GM19035 (cell line): Measurements from ENCODE around the gene GP1BA.

Experiments
- ATAC-seq: cut with Tn5 transposase; IDR thresholded peaks from one replicate; pipeline ENCODE4 v1.9.1; 2021; ENCODE audit not compliant: unreplicated experiment

Gene GP1BA

DNA sequence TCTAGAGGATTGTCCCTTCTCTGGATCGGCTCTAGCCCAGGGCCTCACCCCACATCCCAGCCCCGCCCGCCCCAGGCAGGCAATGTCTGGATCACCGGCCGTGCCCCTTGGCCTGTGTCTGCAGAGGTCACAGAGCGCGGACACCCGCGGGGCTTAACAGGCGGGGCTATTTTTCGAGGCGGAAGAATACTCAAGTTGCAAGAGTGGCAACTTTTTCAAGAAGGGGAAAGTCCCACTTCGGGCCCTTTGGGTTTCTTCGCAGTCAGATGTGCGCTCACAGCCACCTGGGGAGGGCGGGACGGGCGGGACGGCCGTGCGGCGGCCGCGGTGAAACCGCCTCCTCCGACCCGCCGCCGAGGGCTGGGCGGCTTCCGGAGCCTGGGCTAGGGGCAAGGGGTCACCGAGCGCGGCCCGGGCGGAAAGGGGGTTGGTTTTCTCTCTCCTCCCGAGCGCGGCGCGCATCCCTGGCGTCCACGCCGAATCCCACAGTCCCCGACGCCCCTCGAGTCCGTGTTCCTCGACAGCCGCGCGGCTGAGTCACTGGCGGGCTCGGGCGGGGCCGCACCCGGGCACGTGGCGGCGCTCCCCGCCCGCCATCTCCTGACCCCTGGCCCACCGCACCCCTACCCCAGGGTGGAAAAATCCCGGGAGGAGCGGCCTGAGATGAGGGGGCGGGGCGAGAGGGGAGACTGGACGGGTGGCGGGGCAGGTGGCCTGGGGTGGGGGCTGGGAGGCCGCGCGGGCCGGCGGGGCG is 17.4 kb downstream of the GP1BA start:
- ATAC-seq: peak; percentile 39

DNA sequence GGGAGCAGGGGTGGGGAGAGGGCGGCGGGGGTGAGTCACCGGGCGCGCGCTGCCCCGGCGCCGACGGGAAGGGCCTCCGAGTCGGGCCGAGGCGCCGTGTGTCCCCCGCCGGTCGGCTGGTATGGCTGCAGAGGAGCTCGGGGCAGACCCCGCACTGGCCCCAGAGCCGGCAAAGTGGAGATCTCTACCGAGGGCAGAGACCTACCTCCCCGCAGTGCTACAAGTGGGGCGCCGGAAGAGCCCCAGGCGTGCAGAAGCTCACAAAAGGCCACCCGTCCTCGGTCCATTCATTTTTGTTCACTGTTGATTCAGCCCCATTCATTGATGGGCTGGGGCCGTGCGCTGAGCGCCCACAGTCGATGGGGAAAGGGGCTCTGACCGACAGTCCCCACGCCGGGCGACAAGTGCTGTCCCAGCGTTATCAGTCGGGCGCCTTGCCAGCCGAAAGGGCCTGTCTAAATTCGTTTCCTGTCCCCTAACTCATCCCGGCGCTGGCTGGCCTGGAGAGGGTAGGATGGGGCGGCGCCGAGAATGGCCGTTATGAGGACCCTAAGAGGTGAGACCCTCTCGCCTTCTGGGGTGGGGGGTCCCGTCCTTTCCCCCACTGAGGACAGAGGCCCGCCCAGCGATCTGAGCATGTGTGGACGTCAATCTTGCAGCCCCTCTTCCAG is 18.1 kb downstream of the GP1BA start:
- peak; percentile 0 for ATAC-seq

DNA sequence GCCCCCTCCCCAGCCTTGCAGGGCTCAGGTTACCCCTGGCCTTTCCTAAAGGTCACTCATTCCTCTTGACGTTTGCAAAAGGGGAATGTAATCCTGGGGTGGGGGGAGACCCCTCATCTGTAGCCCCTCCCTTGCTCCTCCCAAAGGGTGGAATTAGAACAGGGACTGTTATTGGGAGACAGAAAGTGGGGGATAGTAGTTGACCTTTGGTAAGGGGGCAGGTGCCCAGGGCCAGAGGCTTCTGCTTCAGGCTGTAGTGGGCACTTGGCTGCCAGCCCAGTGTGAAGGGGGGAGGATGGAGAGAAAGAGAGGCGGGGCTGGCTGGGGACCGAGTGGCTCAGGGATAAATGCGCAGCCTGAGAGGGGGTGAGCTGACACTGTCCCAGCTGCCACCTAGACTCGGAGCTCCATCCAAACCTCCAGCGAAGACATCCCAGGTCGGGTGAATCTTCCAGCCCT is 18.7 kb downstream of the GP1BA start, which contains the start of gene ENO3:
Gene ENO3, plus strand, starts transcription at position 374 of the 459 bp plus-strand sequence. CDS start 711 bp downstream, outside the sequence.
- no peak for ATAC-seq

DNA sequence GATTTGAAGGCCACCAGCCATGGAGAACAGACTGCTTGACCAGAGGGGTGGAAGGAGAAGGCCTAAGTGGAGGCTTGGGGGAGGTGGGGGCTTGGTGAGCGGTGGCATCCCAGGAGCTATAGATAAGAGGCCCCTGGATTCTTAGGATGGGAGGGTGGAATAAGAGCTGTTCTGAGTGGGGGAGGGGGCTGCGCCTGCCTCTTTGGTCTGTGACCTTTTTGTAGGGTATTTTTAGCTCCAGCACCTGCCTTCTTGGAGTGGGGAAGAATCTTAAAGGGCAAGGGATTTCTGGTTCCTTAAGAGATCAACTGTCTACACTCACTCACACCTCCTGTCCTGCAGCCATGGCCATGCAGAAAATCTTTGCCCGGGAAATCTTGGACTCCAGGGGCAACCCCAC is 19.4 kb downstream of the GP1BA start:
- ATAC-seq: no peak

DNA sequence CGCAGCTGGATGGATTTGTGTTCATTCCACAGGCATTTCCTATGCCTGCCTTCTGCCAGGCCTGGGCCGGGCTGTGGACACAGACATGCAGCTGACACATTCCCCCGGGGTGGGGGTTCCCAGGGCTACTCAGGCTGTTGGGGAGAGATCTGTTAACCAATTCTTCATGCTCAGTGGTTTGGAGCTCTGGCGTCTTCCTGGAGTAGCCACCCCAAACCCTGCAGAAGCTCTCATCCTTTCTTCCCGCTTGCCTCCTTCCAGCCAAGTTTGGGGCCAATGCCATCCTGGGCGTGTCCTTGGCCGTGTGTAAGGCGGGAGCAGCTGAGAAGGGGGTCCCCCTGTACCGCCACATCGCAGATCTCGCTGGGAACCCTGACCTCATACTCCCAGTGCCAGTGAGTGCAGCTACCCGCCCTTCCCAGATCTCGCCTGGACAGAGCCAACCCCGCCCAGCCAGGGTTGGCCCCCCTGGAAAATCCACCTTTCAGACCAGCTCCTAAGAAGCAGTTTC is 21.4 kb downstream of the GP1BA start:
- no peak for ATAC-seq

DNA sequence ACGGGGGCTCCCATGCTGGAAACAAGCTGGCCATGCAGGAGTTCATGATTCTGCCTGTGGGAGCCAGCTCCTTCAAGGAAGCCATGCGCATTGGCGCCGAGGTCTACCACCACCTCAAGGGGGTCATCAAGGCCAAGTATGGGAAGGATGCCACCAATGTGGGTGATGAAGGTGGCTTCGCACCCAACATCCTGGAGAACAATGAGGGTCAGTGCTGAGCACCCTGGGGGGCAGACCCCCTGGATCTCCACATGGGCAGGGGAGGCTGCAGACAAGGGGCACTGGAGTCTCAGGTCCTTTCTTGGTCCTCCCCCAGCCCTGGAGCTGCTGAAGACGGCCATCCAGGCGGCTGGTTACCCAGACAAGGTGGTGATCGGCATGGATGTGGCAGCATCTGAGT is 23.0 kb downstream of the GP1BA start:
- no peak for ATAC-seq

DNA sequence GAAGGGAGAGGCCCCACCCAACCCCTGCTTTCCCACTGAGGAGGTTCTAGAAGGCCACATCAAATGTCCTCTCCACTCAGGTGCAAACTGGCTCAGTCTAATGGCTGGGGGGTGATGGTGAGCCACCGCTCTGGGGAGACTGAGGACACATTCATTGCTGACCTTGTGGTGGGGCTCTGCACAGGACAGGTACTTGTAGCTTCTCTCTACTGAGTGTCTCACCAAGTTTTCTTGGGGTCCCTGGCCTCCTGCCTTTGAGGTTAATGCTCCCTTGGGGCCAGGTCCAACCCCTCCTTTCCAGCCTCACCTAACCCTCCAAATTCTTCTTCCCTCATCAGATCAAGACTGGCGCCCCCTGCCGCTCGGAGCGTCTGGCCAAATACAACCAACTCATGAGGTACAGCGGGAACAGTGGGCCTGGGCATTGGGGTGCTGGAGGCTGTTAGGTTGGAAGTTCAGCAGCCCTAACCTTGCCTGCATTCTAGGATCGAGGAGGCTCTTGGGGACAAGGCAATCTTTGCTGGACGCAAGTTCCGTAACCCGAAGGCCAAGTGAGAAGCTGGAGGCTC is 24.5 kb downstream of the GP1BA start:
- ATAC-seq: no peak

DNA sequence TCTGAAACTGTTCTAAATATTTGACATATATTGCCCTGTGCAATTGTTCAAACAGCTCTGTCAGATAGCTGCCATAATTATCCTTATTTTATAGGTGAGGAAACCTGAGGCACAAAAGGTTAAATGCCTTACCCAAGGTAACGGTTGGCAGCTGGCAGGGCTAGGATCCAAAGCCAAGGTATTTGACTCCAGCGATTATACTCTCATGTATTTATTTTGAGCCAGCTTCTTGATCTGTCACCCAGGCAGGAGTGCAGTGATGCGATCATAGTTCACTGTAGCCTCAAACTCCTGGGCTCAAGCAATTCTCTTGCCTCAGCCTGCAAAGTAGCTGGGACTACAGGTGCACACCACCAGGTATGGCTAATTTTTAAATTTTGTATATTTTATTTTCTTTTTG is 26.0 kb downstream of the GP1BA start:
- no peak for ATAC-seq

DNA sequence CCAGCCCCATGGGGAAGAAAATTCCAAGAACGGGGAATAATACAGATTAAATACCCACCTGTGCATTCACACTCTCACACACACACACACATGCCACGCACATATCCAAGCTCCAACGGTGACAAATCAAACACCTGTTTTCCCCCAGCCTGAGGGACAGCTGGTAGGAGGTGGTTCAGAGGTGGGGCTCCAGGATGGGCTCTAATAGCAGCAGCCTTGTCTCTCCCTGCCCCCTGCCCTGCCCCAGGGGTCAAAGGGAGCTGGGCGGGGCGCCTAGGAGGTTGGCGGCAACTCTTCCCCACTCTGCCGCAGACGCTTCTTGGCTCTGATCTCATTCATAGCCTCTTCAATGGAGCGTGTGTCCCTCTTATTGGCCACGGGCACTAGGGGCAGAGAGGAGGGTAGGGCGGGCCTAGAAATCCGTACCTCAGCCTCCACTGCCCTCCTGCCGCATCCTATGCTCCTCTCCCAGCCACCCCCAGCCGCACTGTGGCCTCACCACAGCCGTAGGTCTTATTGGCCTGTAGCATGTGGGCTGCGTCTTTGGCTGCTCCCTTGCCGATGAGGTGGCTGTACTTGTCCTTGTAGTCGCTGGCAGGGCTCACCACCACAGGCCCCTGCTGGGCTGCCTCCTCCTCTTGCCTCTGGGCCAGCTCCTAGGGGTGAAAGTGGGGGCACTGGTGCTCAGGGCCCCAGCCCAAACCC is 27.3 kb downstream of the GP1BA start:
- ATAC-seq: no peak

DNA sequence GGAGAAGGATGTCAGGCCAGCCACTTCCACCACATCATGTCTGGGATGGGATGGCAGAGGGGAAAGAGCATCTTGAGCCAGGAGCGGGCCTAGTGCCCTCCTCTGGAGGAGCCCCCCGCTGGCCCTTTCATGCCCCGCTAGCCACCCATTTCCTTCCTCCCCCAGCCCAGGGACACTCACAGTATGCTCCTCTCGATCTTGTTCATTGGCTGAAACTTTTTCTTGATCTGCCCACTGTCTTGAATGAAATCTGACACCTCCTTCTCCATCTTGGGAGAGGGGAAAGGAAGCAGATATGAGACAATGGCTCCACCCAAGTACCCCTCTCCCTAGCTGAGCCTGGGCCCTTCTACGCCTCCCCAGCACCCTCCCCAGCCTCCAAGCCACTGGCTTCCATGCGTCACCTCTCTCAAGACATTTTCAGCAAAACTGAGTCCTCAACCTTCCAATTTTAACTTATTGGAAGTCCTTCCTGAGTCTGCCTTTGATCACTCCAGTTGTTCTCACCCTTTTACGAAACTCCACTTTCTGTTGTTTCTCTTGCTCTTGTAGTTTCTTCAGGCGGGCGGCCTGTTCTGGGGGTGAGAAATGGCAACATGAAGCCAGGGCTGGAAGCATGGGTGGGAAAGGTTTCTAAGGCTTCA is 28.3 kb downstream of the GP1BA start:
- no peak for ATAC-seq

DNA sequence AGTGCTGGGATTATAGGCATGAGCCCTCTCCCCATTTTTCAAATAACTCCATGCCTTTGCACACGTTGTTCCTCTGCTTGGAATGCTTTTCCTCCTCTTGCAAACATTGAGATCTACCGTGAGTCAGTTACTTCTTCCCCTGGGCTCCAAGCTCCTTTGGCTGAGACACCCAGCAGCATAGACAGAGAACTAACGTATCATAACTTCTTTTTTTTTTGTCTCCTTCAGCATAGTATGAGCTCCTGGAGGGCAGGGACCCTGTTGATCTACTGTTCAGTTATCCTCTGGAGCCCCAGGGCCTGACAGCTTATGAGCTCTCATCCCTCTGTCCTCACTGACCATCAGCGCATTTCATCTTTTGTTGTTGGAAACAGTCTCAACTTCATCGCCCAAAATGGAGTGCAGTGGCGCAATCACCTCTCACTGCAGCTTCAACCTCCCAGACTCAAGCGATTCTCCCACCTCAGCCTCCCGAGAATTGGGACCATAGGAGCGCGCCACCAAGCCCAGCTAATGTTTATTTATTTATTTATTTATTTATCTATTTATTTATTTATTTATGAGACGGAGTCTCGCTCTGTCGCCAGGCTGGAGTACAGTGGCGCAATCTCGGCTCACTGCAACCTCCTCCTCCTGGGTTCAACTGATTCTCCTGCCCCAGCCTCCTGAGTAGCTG is 33.4 kb downstream of the GP1BA start:
- ATAC-seq: no peak

DNA sequence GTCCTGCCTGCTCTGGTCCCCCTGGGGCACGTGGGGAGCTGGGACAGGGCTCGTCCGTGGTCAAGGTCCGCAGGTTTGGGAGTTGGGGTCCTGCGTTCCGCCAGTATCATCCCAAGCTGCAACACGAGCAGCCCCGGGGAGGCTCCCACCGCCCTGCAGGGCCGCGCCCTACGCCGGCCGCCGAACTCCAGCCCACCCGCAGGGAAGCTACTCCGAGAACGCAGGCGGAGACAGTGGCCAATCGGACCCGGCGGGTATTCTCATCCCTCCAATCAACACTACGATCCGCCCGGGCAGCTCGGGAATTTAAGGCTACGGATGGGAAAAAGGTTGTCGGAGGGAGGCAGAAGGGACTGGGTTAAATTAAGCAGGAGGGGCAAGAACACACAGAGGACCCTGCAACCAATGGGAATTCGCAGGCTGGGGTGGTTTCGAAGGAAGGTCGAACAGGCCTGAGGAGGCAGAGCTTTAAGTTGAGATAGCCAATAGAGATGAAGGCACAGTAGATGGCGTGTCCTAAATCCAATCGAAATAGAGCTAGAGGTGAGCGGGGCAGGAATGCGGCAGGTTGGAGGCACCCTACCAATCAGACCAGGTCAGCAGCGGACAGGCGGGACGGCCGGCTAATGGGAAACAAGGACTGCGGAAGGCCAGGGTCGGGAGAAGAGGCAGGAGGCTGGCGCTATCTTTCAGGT is 34.9 kb downstream of the GP1BA start:
- peak; percentile 80 for ATAC-seq

DNA sequence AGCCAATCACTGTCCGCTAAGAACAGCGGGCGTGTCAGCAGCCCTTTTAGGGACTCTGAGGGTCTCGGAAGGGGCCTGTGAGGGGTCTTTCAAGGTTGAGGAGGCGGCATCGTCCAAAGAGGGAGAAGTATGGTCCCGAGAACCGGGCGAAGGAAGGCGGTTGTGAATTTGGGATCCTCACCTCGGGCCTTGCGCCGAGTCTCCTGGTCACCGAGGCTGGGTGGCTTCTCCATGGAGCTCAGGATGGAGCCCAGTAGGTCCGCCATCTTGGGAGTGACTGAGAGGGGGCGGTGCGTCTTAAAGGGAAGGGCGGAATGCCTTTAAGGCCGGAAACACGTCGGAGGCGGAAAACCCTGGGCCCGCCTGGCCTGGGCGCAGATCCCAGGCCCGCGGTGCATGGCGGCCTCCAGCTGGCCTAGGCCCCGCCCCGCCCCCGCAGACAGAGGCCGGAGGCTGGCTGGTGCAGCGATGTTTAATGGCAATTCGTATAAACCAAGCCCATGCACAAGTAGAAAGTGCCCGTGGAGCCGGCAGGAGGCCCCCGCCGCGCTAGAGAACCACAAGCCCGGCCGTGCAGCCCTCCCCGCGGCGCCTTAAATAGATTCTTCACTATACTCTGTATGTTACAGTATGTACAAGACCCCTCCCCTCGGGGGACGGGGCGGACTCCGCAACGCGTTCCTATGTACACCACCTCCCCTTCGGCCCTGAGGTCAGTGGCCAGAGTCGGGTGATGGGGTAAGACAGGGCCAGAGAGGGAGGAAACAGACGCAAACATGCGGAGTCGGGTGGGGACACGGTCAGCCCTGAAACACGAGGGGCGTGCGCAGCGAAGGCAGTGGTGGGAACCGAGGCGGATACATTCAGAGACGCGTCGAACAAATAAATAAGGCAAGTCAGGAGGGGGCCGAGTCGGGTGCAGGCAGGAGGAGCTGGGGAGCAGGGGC is 35.7 kb downstream of the GP1BA start, which contains the start of gene SPAG7:
Gene SPAG7, minus strand, starts transcription at position 279 of the 947 bp plus-strand sequence. Its CDS starts 13 bp downstream, at position 266.
- peak; percentile 62 for ATAC-seq

DNA sequence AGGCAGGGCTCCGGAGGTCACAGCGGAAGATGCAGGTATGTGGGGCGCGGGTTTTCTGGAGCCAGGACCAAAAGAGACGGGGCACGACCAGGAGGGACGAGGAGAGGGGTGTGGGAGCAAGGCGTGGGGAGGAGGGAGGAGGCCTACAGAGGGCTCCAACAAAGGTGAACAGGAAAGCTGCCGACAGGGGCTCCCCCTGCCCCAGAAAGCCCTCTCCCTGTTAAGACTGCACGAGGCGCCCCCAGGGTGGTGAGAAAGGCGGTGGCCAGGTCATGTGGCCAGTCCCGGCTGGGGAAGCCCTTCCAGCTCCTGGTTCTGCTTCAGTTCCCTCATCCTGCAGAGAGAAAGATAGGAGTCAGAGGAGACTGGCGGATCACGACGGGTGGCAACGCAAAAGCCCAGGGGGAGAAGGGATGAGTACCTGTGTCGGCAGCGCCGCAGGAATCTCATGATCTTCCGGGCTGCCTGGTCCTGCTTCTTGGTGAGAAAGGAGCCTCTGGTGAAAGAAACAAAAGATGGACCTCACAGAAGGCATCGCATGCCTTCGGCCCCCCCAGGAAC is 36.5 kb downstream of the GP1BA start:
- no peak for ATAC-seq

DNA sequence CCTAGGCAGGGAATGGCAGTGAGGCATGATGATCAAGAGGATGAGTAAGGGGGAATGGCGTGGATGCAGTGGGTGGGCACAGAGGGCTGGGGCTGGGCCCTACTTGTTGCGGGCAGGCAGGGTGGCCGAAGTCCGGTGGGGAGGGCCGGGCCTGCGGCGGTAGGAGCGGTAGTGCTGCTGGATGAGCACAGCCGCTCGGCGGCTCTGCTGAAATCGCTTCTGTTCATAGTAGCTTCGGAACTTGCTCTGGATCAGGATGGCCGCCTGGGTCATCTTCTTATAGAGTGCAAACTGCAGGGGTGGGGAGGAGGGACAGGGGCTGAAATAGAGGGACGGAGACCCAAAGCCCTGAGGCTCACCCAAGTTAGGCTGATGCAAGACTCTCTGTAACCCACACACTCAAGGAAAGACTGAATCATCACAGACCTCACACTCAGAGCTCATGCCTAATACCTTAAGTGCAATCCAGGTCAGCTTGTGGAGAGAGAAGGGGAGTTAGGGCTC is 37.0 kb downstream of the GP1BA start:
- ATAC-seq: no peak

DNA sequence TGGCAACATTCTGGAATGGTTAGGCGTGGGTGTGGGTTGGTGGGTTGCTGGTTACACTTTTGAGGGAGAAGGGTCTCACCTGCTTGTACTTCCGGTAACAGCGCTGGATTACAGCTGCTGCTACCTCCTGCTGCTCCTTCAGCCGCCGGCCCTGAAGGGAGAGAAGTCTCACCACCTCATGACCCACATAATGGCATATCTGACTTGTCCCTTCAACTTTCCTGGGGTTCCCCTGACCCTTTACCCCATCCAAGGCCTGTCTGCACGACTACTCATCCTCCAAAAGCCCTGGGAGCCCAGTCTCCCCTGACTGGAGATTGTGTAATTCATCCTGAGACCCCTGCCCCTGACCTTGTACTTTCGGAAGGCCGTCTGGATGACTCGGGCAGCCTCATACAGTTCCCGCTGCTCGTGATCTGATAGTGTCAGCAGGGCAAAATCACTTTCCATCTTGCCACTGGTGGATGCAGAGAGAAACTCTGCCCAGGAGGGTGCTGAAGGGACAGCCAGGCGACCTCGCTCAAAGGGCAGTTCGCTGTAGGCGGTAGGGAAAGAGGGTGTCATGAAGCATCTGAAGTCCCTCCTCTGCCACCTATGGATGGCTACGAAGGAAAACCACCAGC is 37.6 kb downstream of the GP1BA start:
- ATAC-seq: no peak

DNA sequence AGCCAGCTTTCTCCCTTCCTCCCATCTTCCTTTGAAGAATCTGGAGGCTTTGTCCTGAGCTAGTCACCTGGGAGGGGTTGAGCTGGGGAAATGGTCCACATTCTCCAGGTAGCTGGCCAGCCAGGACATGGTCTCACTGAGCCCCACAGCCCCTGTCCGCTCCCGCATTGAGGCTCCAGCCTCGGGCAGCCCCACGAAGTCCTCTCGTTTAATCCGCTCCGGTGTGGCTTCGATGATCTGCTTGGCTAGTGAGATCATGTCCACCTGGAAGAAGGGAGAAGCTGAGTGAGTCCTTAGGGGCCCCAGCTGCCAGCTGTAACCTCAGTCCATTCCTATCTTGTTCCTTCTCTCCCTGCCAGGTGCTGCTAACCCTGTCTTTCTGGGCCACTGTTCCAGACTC is 38.2 kb downstream of the GP1BA start:
- ATAC-seq: no peak
